ENCODE data around the gene MATCAP1.

The MATCAP1 gene

GRCh38 chr16:67190448-67191399 lies 7.0 kb upstream of the MATCAP1 start:
- Histone ChIP-seq H3K4me3 (IDR thresholded peaks at IDR 0.05; ENCODE audit: insufficient read depth, low read depth, low read length) (no peak overlapping the region), H3K27me3 (ENCODE audit: insufficient read depth, low read depth) (peaks cover 14% of the 10 kb centered on the region; the same call in 1 of the 2 replicates), H3K4me1 (ENCODE audit: low read depth, poor library complexity, severe bottlenecking) (peaks cover 19% of the 10 kb centered on the region), H3K36me3 (ENCODE audit: insufficient read depth) (no peaks in the 10 kb centered on the region), H3K79me2 (ENCODE audit: insufficient read depth, low read depth) (peaks cover 24% of the 10 kb centered on the region), H2AFZ (ENCODE audit: low read depth) (no peak overlapping the region), H4K20me1 (ENCODE audit: insufficient read depth) (no peaks in the 10 kb centered on the region), H3K9ac (no peak overlapping the region), H3K27ac (no peak overlapping the region), H3K4me2 (no peak overlapping the region)
- no peak for TF ChIP-seq CTCF (conservative IDR thresholded peaks at IDR 0.05; ENCODE audit: low read depth, low read length)

GRCh38 chr16:67190041-67190440 lies 6.3 kb upstream of the MATCAP1 start, which contains the start of gene EXOC3L1:
TSS of gene EXOC3L1 (minus strand) at chr16:67190136. CDS start at chr16:67189676, 460 bp downstream.
- Histone ChIP-seq H2AFZ (ENCODE audit: low read depth) (no peak within 1 kb of the TSS), H3K4me3 (IDR thresholded peaks at IDR 0.05; ENCODE audit: insufficient read depth, low read depth, low read length) (no peak within 1 kb of the TSS), H3K4me2 (no peak within 1 kb of the TSS), H3K27me3 (ENCODE audit: insufficient read depth, low read depth) (peaks cover 17% of the 10 kb centered on the region; the same call in 1 of the 2 replicates), H3K4me1 (ENCODE audit: low read depth, poor library complexity, severe bottlenecking) (peaks cover 19% of the 10 kb centered on the region), H3K79me2 (ENCODE audit: insufficient read depth, low read depth) (peaks cover 24% of the 10 kb centered on the region), H3K9ac (no peak within 1 kb of the TSS), H3K36me3 (ENCODE audit: insufficient read depth) (no peaks in the 10 kb centered on the region), H3K27ac (no peak within 1 kb of the TSS), H4K20me1 (ENCODE audit: insufficient read depth) (no peaks in the 10 kb centered on the region)
- no peak for TF ChIP-seq CTCF (conservative IDR thresholded peaks at IDR 0.05; ENCODE audit: low read depth, low read length)

GRCh38 chr16:67188798-67189197 lies 5.0 kb upstream of the MATCAP1 start:
- H3K79me2 ChIP-seq (ENCODE audit: insufficient read depth, low read depth) = peaks cover 18% of the 10 kb centered on the region
- H3K27ac ChIP-seq = no peak overlapping the region
- H3K27me3 ChIP-seq (ENCODE audit: insufficient read depth, low read depth) = peaks cover 17% of the 10 kb centered on the region; the same call in 1 of the 2 replicates
- H3K36me3 ChIP-seq (ENCODE audit: insufficient read depth) = no peaks in the 10 kb centered on the region
- peaks cover 16% of the 10 kb centered on the region for H3K4me1 ChIP-seq (ENCODE audit: low read depth, poor library complexity, severe bottlenecking)
- no peak overlapping the region for H3K4me2 ChIP-seq
- no peaks in the 10 kb centered on the region for H4K20me1 ChIP-seq (ENCODE audit: insufficient read depth)
- H3K9ac ChIP-seq = no peak overlapping the region
- no peak overlapping the region for H3K4me3 ChIP-seq (IDR thresholded peaks at IDR 0.05; ENCODE audit: insufficient read depth, low read depth, low read length)
- no peak for TF ChIP-seq CTCF (conservative IDR thresholded peaks at IDR 0.05; ENCODE audit: low read depth, low read length)
- H2AFZ ChIP-seq (ENCODE audit: low read depth) = no peak overlapping the region

GRCh38 chr16:67188323-67188722 lies 4.6 kb upstream of the MATCAP1 start:
- H2AFZ ChIP-seq (ENCODE audit: low read depth) = no peak overlapping the region
- H3K79me2 ChIP-seq (ENCODE audit: insufficient read depth, low read depth) = peaks cover 14% of the 10 kb centered on the region
- H3K4me1 ChIP-seq (ENCODE audit: low read depth, poor library complexity, severe bottlenecking) = peaks cover 11% of the 10 kb centered on the region
- no peaks in the 10 kb centered on the region for H4K20me1 ChIP-seq (ENCODE audit: insufficient read depth)
- H3K4me2 ChIP-seq = no peak overlapping the region
- H3K36me3 ChIP-seq (ENCODE audit: insufficient read depth) = no peaks in the 10 kb centered on the region
- H3K4me3 ChIP-seq (IDR thresholded peaks at IDR 0.05; ENCODE audit: insufficient read depth, low read depth, low read length) = no peak overlapping the region
- no peak for TF ChIP-seq CTCF (conservative IDR thresholded peaks at IDR 0.05; ENCODE audit: low read depth, low read length)
- H3K27ac ChIP-seq = no peak overlapping the region
- peaks cover 17% of the 10 kb centered on the region; the same call in 1 of the 2 replicates for H3K27me3 ChIP-seq (ENCODE audit: insufficient read depth, low read depth)
- no peak overlapping the region for H3K9ac ChIP-seq

Data from KMS-11 (cell line).